IPS-NIHi7 (cell line): ENCODE measurements around the gene MRPL52.
"Not testable (repeated sequence)": the region's sequence is repeated elsewhere in the genome, so short reads cannot be mapped to it uniquely, and the experiment has no call there.

Experiments
- DNase-seq: peaks from one replicate; pipeline ENCODE4 v3.0.0; 2012; ENCODE audit warnings: mixed read lengths; ENCODE audit errors: extremely low spot score

Gene MRPL52

GRCh38 chr14:22839159-22839779, 9.6 kb downstream of the MRPL52 start:
- no peak for DNase-seq

DNA sequence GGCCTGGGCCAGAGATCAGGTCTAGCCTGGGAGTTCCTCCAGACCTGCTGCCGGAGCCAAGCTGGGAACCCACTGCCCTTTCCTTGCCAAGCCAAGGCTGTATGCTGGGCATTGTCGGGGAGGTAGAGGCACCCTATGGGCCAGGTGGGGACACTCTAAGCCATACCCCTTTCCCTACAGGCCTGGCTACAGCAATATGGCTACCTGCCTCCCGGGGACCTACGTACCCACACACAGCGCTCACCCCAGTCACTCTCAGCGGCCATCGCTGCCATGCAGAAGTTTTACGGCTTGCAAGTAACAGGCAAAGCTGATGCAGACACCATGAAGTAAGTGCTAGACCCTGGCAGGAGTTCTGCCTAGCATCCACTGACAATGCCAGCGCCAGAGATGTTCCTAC, 11.6 kb downstream of the MRPL52 start:
- no peak for DNase-seq

- DNase-seq = no peak
Measured at GRCh38 chr14:22841769-22842168, 12.1 kb downstream of the MRPL52 start.

GRCh38 chr14:22842211-22843122, 12.8 kb downstream of the MRPL52 start:
- no peak for DNase-seq

DNA sequence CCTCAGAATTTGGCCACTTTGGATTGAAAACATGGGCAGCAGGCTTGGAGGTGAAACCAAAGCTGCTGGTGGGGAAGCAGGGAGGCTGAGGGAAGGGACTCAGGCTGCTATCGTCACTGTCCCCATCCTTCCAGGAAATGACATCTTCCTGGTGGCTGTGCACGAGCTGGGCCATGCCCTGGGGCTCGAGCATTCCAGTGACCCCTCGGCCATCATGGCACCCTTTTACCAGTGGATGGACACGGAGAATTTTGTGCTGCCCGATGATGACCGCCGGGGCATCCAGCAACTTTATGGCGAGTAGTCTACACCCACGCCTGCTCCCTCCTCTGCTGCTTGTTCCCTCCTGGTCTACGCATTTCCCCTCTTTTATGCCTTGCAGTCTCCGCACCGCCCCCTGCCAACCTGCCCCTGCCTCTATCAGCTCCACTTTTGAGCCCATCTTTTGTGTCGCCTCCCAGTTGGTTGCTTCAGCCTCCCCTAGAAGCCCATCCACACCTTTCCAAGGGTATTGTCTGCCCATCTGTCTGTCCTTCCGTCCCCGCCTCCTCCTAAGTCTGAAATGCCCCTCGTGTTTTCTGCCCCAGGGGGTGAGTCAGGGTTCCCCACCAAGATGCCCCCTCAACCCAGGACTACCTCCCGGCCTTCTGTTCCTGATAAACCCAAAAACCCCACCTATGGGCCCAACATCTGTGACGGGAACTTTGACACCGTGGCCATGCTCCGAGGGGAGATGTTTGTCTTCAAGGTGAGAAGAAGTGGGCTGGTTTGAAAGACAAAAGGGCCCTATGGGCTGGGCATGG, 13.6 kb downstream of the MRPL52 start:
- no peak for DNase-seq

DNA sequence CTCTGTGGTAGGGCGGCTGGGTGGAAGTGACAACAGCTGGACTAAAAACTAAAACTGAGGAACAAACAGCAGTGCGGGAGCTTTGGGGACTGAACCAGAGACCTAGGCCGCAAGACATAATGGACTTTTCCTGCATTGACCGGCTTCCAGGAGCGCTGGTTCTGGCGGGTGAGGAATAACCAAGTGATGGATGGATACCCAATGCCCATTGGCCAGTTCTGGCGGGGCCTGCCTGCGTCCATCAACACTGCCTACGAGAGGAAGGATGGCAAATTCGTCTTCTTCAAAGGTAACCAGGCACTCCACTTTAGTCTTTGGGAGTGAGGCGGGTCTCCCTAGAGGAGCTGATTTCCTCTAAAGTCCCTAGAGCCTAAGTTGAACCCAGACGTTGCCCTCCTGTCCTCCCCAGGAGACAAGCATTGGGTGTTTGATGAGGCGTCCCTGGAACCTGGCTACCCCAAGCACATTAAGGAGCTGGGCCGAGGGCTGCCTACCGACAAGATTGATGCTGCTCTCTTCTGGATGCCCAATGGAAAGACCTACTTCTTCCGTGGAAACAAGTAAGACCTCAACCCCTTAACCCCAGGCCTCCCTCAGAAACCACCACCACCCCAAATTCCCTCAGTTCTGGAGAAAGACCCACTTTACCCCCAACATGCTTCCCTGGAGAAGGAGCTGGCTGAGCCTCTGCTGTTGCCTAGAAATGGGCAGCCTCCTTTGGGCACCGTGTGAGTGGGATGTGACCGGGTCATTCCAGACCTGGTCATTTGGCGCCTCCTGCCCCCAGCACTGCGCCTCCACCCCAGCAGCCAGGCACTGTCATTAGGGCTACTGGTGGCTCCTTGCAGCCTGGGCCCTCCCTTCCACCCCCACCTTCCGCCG, 14.8 kb downstream of the MRPL52 start:
- DNase-seq = no peak

- DNase-seq = no peak
Measured at GRCh38 chr14:22845103-22845394, 15.4 kb downstream of the MRPL52 start.

GRCh38 chr14:22845821-22846625, 16.3 kb downstream of the MRPL52 start:
- DNase-seq = no peak

GRCh38 chr14:22846811-22847307, 17.2 kb downstream of the MRPL52 start:
- no peak for DNase-seq

- no peak for DNase-seq
Measured at GRCh38 chr14:22847661-22848341, 18.1 kb downstream of the MRPL52 start.

DNA sequence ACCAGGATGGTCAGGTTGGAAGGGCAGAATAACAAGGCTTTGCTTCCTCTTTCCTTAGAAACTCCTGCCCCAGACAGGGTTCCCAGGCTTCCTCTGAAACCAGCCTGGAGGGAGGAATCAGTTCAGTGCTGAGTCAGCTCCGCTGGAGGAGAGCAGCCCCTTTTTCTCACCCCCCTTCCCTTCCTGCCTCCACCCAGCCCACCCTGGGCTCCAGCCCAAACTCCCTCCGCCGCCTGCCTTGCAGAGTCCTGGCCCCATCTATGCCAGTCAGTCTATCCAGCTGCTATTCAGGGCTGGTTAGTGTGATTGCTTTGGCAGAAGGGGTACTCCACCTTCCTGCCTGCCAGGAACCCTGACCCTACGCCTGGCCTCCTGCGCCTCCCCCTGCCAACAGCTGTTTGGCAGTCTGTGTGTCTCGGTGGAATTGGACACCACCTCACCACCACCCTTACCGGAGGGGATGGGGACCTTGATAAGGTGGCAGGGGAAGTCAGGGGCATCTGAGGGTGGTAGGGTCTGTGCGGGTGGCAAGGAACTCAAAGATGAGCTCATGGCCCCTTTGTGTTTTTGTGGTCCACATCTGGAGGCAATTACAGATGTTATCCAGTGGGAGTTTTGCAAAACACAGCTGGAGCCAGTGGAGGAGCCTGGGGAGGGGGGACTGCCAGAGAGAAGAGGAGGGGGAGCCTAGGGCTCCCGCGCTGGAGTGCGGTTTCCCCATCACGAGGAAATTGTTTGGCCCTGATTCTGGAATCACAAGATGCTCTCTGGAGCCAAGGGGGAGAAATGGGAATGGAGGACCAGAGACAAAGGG, 18.9 kb downstream of the MRPL52 start:
- peak; percentile 45 for DNase-seq

GRCh38 chr14:22849212-22849819, 19.6 kb downstream of the MRPL52 start:
- no peak for DNase-seq

DNA sequence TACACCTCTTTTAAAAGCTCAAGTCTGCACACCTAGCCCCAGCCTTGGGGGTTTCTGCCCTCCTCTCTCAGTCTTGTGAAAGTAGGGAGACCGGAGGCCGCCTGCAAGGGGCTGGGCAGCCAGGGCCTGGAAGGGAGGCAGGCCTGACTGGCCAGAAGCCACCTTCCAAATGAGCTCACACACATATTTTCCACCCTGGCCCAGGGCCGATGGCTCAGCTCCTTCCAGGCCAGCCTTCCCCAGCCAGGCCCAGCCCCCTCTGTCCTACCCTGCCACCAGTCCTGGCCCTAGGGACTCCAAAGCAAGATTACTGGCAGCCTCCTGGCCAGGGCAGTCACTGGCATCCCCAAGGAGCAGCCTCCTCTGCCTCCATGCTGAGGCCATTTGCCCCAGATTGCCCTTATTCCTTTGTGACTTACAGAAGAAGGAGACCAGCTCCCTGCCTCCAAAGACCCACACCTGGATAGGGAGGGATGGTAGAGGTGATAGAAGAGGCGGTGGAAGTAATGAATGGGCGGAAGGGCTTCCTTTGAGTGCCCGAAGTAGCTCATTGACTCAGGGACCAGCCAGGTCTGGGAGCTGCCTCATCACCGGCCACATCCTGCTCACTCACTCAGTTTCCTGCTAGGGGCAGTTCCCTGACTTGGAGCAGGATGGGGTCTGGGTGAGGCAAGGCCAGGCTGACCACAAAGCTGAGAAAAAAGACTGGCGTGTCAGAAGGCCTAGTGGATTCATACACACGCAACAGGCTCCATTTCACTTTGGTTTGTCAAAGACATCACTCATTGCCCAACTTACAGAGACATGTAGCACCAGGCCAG, 21.5 kb downstream of the MRPL52 start:
- DNase-seq = no peak

DNA sequence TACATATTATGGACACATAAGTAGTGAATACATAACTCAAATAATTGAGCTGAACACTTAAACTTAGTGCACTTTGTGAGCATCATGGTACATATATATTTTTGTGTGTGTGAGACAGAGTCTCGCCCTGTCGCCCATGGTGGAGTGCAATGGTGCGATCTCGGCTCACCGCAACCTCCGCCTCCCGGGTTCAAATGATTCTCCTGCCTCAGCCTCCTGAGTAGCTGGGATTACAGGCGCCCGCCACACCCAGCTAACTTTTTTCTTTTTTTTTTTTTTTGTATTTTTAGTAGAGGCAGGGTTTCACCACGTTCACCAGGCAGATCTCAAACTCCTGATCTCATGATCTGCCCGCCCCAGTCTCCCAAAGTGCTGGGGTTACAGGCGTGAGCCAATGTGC, 22.5 kb downstream of the MRPL52 start:
- not testable (repeated sequence) for DNase-seq

DNA sequence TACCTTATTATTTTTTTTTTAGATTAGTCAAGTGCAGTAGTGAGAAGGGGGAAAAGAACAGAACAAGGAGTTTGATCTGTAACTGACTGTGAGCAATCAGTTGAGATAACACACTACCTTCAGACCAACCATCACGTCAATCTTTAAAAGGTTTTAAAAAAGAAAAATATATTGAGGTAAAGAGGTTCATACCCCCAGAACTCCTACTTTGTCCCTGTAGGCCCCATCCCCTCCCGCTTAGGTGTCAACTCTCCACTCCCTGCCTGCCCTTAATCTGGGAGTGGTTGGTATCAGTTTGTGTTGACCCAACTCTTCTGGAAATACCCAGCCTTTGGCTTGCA, 22.9 kb downstream of the MRPL52 start:
- DNase-seq = no peak

- DNase-seq = peak; percentile 83
Measured at GRCh38 chr14:22852940-22853767, 23.5 kb downstream of the MRPL52 start.

DNA sequence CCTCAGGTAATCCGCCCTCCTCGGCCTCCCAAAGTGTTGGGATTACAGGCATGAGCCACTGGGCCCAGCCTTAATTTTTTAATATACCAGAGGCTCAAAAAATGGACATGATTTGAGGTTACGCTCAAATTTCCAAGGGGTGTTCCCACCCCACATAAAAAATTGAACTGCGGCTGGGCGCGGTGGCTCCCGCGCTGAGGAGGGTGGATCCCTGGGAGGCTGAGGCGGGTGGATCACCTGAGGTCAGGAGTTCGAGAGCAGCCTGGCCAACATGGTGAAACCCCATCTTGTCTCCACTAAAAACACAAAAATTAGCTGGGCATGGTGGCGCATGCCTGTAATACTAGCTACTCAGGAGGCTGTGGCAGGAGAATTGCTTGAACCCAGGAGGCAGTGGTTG, 24.6 kb downstream of the MRPL52 start:
- not testable (repeated sequence) for DNase-seq
